ENCODE data around the gene EHMT1.
"Not testable (repeated sequence)": the region's sequence is repeated elsewhere in the genome, so short reads cannot be mapped to it uniquely, and the experiment has no call there.

Gene EHMT1

GRCh38 chr9:137619240-137620047, 639 bp downstream of the EHMT1 start:
- Histone ChIP-seq H3K27me3 (ENCODE audit: insufficient read depth, insufficient read length) (no peaks in the 10 kb centered on the region), H3K36me3 (ENCODE audit: insufficient read depth, insufficient read length, low read length) (peaks cover 63% of the 10 kb centered on the region), H3K9me3 (ENCODE audit: insufficient read depth, low read length) (no peaks in the 10 kb centered on the region), H3K9ac (ENCODE audit: insufficient read length, low read depth) (peak overlapping the region; percentile 93), H3K4me3 (ENCODE audit: insufficient read length, low read depth) (peak overlapping the region; percentile 78), H3K4me1 (ENCODE audit: insufficient read depth, insufficient read length) (peaks cover 6% of the 10 kb centered on the region)
- no peak for DNase-seq (ENCODE audit: low read depth, low spot score)
- TF ChIP-seq SUZ12 (IDR thresholded peaks at IDR 0.05; ENCODE audit: extremely low read depth, insufficient read depth, insufficient read length) (no peak), ZNF274 (IDR thresholded peaks at IDR 0.05; ENCODE audit: low read depth, low read length) (no peak), YY1 (IDR thresholded peaks at IDR 0.05; ENCODE audit: insufficient read depth, insufficient read length) (no peak)

- H3K4me3 ChIP-seq (ENCODE audit: insufficient read length, low read depth), result peak overlapping the region; percentile 78
- TF ChIP-seq YY1 (IDR thresholded peaks at IDR 0.05; ENCODE audit: insufficient read depth, insufficient read length), result no peak
- no peak for DNase-seq (ENCODE audit: low read depth, low spot score)
- H3K27me3 ChIP-seq (ENCODE audit: insufficient read depth, insufficient read length), result no peaks in the 10 kb centered on the region
- peak overlapping the region; percentile 93 for H3K9ac ChIP-seq (ENCODE audit: insufficient read length, low read depth)
- peaks cover 6% of the 10 kb centered on the region for H3K4me1 ChIP-seq (ENCODE audit: insufficient read depth, insufficient read length)
- H3K36me3 ChIP-seq (ENCODE audit: insufficient read depth, insufficient read length, low read length), result peaks cover 60% of the 10 kb centered on the region
- H3K9me3 ChIP-seq (ENCODE audit: insufficient read depth, low read length), result no peaks in the 10 kb centered on the region
These were observed 1.2 kb downstream of the EHMT1 start for GRCh38 chr9:137620048-137620405.

DNA sequence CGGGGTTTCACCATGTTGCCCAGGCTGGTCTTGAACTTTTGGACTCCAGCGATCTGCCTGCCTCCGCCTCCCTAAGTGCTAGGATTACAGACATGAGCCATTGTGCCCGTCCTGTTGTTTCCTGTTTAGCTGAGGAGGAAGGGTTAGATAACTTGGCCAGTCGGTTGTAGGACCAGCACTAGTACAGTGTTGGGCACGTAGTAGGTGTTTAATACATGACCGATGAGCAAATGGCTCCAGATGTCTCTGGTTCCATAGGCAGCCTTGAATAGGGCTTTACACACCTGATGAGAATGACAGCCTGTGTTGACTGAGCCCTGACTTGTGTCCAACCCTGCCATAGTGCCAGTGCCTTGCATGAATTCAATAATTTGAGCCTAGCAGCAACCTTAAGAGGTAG, 1.8 kb downstream of the EHMT1 start:
- Histone ChIP-seq H3K4me3 (ENCODE audit: insufficient read length, low read depth) (no peak overlapping the region), H3K27me3 (ENCODE audit: insufficient read depth, insufficient read length) (no peaks in the 10 kb centered on the region), H3K9me3 (ENCODE audit: insufficient read depth, low read length) (no peaks in the 10 kb centered on the region), H3K36me3 (ENCODE audit: insufficient read depth, insufficient read length, low read length) (peaks cover 55% of the 10 kb centered on the region), H3K4me1 (ENCODE audit: insufficient read depth, insufficient read length) (peaks cover 8% of the 10 kb centered on the region), H3K9ac (ENCODE audit: insufficient read length, low read depth) (no peak overlapping the region)
- TF ChIP-seq SUZ12 (IDR thresholded peaks at IDR 0.05; ENCODE audit: extremely low read depth, insufficient read depth, insufficient read length), result no peak
- no peak for TF ChIP-seq ZNF274 (IDR thresholded peaks at IDR 0.05; ENCODE audit: low read depth, low read length)
- TF ChIP-seq YY1 (IDR thresholded peaks at IDR 0.05; ENCODE audit: insufficient read depth, insufficient read length), result no peak
- no peak for DNase-seq (ENCODE audit: low read depth, low spot score)

- peaks cover 8% of the 10 kb centered on the region for H3K4me1 ChIP-seq (ENCODE audit: insufficient read depth, insufficient read length)
These were observed 2.4 kb downstream of the EHMT1 start for GRCh38 chr9:137621131-137621757.

GRCh38 chr9:137622211-137622610, 3.4 kb downstream of the EHMT1 start:
- DNase-seq (ENCODE audit: low read depth, low spot score); H3K9me3 ChIP-seq (ENCODE audit: insufficient read depth, low read length); H3K27me3 ChIP-seq (ENCODE audit: insufficient read depth, insufficient read length); H3K9ac ChIP-seq (ENCODE audit: insufficient read length, low read depth); H3K4me3 ChIP-seq (ENCODE audit: insufficient read length, low read depth); H3K4me1 ChIP-seq (ENCODE audit: insufficient read depth, insufficient read length): not testable (repeated sequence)
- peaks cover 39% of the 10 kb centered on the region for H3K36me3 ChIP-seq (ENCODE audit: insufficient read depth, insufficient read length, low read length)

More at GRCh38 chr9:137621131-137621757, 2.4 kb downstream of the EHMT1 start:
- Histone ChIP-seq H3K36me3 (ENCODE audit: insufficient read depth, insufficient read length, low read length) (peaks cover 48% of the 10 kb centered on the region), H3K27me3 (ENCODE audit: insufficient read depth, insufficient read length) (no peaks in the 10 kb centered on the region), H3K9me3 (ENCODE audit: insufficient read depth, low read length) (no peaks in the 10 kb centered on the region), H3K4me3 (ENCODE audit: insufficient read length, low read depth) (no peak overlapping the region), H3K9ac (ENCODE audit: insufficient read length, low read depth) (no peak overlapping the region)
- TF ChIP-seq YY1 (IDR thresholded peaks at IDR 0.05; ENCODE audit: insufficient read depth, insufficient read length) (no peak), SUZ12 (IDR thresholded peaks at IDR 0.05; ENCODE audit: extremely low read depth, insufficient read depth, insufficient read length) (no peak), ZNF274 (IDR thresholded peaks at IDR 0.05; ENCODE audit: low read depth, low read length) (no peak)
- no peak for DNase-seq (ENCODE audit: low read depth, low spot score)

GRCh38 chr9:137626464-137626863, 7.7 kb downstream of the EHMT1 start:
- Histone ChIP-seq H3K27me3 (ENCODE audit: insufficient read depth, insufficient read length) (no peaks in the 10 kb centered on the region), H3K9me3 (ENCODE audit: insufficient read depth, low read length) (no peaks in the 10 kb centered on the region), H3K4me3 (ENCODE audit: insufficient read length, low read depth) (no peak overlapping the region), H3K36me3 (ENCODE audit: insufficient read depth, insufficient read length, low read length) (peaks cover 25% of the 10 kb centered on the region), H3K9ac (ENCODE audit: insufficient read length, low read depth) (no peak overlapping the region), H3K4me1 (ENCODE audit: insufficient read depth, insufficient read length) (peaks cover 4% of the 10 kb centered on the region)
- no peak for TF ChIP-seq SUZ12 (IDR thresholded peaks at IDR 0.05; ENCODE audit: extremely low read depth, insufficient read depth, insufficient read length)
- no peak for DNase-seq (ENCODE audit: low read depth, low spot score)

DNA sequence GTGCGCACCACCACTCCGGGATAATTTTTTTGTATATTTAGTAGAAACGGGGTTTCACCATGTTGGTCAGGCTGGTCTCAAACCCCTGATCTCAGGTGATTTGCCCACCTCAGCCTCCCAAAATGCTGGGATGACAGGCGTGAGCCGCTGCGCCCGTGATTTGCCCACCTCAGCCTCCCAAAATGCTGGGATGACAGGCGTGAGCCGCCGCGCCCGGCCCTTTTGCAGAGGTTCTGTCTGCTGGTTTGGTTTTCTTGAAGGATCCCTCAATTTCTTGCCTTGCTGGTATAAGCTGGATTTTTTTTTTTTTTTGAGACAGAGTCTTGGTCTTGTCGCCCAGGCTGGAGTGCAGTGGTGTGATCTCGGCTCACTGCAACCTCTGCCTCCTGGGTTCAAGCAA, 8.6 kb downstream of the EHMT1 start:
- H3K4me1 ChIP-seq (ENCODE audit: insufficient read depth, insufficient read length); DNase-seq (ENCODE audit: low read depth, low spot score); H3K4me3 ChIP-seq (ENCODE audit: insufficient read length, low read depth); H3K27me3 ChIP-seq (ENCODE audit: insufficient read depth, insufficient read length); H3K9me3 ChIP-seq (ENCODE audit: insufficient read depth, low read length); H3K9ac ChIP-seq (ENCODE audit: insufficient read length, low read depth): not testable (repeated sequence)
- H3K36me3 ChIP-seq (ENCODE audit: insufficient read depth, insufficient read length, low read length), result peaks cover 22% of the 10 kb centered on the region

DNA sequence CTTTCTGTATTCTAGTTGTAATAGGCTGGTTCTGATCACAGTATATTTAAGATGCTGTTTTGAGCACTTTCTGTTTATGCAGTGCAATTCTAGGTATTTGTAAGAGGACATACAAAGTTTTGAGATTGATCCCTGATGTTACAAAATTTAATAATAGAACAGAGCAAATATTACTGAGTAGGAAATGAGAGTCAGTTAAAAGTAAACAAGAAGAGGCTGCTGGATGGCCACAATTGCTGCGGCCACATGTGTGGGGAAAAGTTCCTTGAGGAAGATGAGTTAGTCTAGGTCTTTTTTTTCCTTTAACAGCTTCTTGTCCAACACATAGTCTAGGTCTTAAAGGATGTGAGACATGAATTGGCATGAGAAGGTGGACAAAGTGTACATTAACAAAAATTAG, 11.3 kb downstream of the EHMT1 start:
- Histone ChIP-seq H3K36me3 (ENCODE audit: insufficient read depth, insufficient read length, low read length) (peaks cover 11% of the 10 kb centered on the region), H3K27me3 (ENCODE audit: insufficient read depth, insufficient read length) (no peaks in the 10 kb centered on the region), H3K4me1 (ENCODE audit: insufficient read depth, insufficient read length) (peaks cover 9% of the 10 kb centered on the region), H3K9me3 (ENCODE audit: insufficient read depth, low read length) (no peaks in the 10 kb centered on the region), H3K9ac (ENCODE audit: insufficient read length, low read depth) (no peak overlapping the region), H3K4me3 (ENCODE audit: insufficient read length, low read depth) (no peak overlapping the region)
- DNase-seq (ENCODE audit: low read depth, low spot score), result no peak
- TF ChIP-seq SUZ12 (IDR thresholded peaks at IDR 0.05; ENCODE audit: extremely low read depth, insufficient read depth, insufficient read length) (no peak), ZNF274 (IDR thresholded peaks at IDR 0.05; ENCODE audit: low read depth, low read length) (no peak), YY1 (IDR thresholded peaks at IDR 0.05; ENCODE audit: insufficient read depth, insufficient read length) (no peak)

Data from NT2/D1 (cell line).